Loucy (cell line): ENCODE data around the gene UBASH3A.

ENCODE experiments used
- EZH2phosphoT487 ChIP-seq: fragments of 200-600 bp; IDR thresholded peaks from 2 replicates; pipeline ENCODE4 v1.6.1; 2018; ENCODE audit warnings: antibody characterized with exemption, mild to moderate bottlenecking, moderate library complexity, borderline replicate concordance
- TF ChIP-seq, protein P1 (sequence below): fragments of 200-600 bp; sonication (generic); conservative IDR thresholded peaks from 2 replicates; pipeline ENCODE4 v1.5.1; 2014; ENCODE audit warnings: mild to moderate bottlenecking, antibody characterized with exemption, low read length

DNA sequence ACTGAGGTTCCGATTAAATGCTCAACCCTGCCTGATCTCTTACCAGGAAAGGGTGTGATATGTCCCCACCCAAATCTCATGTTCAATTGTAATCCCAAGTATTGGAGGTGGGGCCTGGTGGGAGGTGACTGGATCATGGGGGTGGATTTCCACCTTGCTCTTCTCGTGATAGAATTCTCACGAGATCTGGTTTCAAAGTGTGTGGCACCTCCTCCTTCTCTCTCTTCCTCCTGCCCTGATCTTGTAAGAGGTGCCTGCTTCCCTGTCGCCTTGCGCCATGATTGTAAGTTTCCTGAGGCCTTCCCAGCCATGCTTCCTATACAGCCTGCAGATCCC, 57.5 kb downstream of the UBASH3A start:
- TF ChIP-seq, protein P1, sequence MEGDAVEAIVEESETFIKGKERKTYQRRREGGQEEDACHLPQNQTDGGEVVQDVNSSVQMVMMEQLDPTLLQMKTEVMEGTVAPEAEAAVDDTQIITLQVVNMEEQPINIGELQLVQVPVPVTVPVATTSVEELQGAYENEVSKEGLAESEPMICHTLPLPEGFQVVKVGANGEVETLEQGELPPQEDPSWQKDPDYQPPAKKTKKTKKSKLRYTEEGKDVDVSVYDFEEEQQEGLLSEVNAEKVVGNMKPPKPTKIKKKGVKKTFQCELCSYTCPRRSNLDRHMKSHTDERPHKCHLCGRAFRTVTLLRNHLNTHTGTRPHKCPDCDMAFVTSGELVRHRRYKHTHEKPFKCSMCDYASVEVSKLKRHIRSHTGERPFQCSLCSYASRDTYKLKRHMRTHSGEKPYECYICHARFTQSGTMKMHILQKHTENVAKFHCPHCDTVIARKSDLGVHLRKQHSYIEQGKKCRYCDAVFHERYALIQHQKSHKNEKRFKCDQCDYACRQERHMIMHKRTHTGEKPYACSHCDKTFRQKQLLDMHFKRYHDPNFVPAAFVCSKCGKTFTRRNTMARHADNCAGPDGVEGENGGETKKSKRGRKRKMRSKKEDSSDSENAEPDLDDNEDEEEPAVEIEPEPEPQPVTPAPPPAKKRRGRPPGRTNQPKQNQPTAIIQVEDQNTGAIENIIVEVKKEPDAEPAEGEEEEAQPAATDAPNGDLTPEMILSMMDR: no peak
- TF ChIP-seq EZH2phosphoT487: no peak
